Occipital lobe (tissue), 2 donors: Measurements from ENCODE around the gene TNS1. TPM values are rescaled to one million over a fixed set of nuclear protein-coding genes. Genes with fewer than 3 reads are reported as not detected.
"Not testable (repeated sequence)": the region's sequence is repeated elsewhere in the genome, so short reads cannot be mapped to it uniquely, and the experiment has no call there.

Experiments
- DNase-seq: peaks from one replicate; lab custom pipeline; 2025; lab: John Stamatoyannopoulos, UW
- total RNA-seq: library from RNA; depleted of rRNA; stranded (reverse); fragments of >200 nt; gene quantifications from one replicate; pipeline ENCODE4 v1.2.3, GENCODE V29; 2014

TNS1 gene
- total RNA-seq: 3.1 TPM

DNA sequence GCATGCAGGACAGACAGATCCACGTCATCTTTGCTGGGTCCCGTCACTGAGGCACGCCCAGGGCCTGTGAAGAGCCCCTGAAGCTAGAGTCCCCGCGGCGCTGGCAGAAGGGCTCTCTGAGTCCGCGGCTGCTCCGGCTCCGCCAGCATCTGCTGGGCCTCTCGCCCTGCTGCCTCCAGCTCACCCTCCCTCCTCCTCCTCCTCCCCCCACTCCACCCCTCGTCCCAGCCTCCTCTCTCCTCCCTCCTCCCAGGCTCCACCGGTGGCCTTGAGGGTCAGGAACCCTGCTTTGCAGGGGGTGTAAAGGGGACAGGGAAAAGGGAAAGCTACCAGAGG, at the start of gene TNS1:
Gene TNS1, minus strand, starts transcription at position 151 of the 336 bp plus-strand sequence. Its CDS starts 123 bp downstream, at position 28.
- DNase-seq: no peak

DNA sequence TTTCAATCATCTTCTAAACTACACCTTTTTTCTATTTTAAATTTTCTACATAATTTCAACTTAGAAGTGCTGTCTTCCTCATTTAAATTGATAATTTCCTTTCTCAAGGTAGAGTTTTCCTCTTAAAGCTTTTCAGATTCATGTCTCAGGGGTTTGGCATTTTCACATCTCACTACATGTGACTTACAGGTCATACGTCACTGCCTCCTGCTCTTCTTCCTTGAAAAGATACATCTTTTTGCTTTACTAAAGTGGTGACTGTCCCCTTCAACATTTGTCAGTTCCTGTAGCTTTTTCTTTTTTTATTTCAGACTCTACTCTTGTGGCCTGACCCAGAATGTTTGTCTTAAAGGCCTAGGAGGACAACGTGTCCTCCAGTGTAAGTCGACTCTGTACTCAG, 49.1 kb upstream of the TNS1 start:
- no peak for DNase-seq

DNA sequence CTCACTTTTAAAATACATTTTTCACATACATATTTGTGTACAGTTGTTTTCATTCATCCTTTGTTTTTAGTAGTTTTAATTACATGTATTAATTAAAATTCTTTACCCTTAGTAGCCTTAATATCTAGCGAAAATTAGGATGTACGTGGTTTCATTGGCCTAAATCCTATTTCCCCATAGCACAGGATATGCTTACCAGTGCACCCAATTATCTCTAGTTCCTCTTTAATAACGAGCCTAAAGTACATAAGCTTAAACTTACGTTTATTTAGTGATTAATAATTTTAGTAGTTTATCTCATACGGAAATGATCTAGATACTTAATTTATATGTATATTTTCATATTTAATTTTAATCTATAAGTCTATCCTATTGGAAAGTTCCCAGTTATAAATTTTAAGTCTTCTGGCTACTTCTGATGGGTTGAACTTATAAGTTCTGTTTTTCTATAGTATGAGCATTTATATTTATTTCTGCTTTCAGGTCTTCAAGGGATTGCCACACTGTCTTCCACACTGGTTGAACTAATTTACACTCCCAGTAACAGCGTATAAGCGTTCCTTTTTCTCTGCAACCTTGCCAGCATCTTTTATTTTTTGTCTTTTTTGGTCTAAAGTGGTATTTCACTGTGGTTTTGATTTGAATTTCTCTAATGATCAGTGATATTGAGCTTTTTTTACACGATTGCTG, 44.9 kb upstream of the TNS1 start:
- DNase-seq: no peak

DNA sequence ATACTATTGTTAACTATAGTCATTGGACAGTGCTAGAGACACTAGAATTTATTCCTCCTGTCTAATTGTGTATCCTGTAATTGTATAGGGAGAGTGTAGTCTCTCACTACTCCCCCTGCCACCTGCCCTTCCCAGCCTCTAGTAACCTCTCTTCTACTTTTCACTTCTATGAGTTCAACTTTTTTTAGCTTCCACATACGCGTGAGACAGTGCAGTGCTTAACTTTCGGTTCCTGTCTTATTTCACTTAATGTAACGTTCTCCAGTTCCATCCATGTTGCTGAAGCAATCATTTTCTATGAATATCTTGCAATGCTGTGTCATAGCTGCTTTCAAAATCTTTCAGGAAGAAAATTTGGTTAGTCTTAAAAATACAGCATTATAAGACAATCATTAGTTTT, 43.4 kb upstream of the TNS1 start:
- no peak for DNase-seq

DNA sequence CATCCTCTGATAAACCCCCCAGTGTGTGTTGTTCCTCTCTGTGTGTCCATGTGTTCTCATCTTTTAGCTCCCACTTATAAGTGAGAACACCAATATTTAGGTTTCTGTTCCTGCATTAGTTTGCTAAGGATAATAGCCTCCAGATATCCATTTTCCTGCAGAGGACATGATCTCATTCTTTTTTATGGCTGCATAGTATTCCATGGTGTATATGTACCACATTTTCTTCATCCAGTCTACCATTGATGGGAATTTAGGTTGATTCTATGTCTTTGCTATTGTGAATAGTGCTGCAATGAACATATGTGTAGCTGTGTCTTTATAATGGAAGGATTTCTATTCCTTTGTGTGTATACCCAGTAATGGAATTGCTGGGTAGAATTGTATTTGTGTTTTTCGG, 41.8 kb upstream of the TNS1 start:
- not testable (repeated sequence) for DNase-seq

DNA sequence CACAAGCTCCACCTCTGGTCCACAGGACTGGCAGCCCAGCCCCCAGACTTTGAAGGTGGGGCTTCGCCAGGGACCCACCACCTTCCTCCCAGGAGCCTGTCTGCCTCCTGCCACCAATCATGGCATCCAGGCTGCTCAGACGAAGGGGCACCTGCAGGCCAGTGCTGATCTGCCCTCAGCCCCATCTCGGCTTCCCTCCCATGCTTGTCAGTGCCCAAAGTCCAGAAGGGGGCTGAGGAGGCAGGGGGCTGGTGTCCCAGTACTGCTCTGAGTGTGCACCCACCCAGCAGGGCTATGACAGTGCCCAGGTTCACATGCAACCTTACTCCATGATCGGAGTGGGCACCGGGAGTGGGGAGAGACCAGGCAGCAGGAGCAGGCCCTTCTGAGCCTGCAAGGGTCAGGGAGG, 40.9 kb upstream of the TNS1 start:
- DNase-seq: no peak

DNA sequence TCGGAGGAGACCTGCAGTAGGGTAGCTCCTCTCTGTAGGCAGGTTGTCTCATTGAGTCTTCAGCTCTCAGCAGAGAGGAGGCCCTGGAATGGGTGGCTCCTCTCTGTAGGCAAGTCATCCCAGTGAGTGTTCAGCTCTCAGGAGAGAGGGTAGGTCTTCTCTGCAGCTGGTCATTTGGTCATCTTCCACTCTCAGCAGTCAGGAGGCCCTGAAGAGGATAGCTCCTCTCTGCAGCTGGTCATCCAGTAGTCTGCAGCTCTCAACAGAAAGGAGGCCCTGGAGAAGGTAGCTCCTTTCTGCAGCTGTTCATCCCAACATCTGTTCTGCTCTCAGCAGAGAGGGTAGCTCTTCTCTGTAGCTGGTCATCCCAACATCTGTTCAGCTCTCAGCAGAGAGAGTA, 40.3 kb upstream of the TNS1 start:
- DNase-seq: no peak

DNA sequence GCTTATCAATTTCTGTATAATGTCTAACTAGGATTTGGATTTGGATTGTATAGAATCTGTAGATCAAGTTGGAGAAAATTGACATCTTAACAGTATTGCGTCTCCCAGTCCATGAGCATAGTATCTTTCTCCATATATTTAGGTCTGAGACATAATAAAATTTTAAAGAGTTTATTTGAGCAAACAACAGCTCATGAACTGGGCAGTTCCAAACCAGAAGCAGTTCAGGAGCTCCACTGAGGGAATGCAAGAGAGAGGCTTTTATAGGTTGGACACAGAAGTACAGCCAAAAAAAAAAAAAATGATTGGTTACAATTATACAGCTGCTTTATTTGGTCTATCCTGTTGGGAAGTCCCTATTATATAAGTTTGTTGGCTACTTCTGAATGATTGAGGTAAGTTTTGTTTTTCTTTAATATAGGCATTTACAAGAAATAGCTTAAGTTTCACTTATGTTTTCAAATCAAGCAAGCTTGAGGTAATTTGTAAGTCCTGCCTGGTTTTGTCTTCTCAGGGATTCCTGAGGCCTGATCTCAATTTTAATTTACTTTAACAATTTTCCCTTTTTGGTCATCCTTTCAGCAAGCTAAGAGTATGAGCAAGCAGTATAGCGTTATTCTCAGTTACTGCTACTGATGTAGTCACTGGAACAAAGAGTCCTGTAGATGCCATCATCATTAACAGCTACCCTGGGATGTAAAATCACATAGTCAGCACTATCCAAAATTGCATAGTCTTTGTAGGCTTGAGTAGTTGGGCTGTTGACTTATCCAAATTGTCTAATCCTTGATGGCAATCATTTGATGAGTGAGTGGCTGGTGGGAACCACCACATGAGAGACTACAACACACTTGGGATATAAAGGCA, 38.7 kb upstream of the TNS1 start:
- DNase-seq: no peak

DNA sequence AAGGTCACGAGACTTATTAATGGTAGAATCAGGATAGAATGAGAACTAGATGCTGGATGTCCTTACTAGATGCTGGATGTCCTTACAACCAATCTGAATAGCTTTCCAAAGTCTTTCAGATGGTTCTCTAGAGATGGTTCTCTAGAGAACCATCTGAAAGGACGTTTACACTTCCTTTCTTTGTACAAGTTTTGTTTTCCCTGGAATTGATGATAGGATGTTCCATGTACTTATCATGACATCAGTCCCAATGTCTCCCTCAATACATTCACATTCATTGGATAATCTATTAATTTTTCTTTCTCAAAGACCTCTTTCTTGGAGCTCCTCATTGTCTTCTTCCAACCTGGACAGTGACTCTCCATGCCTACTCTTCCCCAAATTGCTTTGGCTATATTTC, 38.1 kb upstream of the TNS1 start:
- DNase-seq: no peak

DNA sequence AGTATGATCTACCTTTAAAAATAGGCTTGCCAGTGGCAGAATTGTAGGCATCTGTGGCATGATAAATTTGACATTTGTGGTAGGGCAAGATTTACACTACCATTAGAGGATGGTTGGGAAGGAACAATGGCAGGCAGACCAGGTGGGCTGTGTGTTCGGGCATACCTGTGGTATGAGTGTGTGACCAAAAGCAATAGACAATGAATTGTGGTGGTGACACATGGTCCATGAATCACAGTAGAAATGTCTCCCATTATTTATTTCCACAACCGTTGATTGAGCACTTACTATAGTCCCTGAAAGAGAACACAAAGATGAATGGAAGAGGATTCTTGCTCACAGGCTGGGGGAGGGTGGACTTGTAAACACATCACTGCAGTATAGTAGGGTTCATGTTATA, 36.4 kb upstream of the TNS1 start:
- DNase-seq: no peak

DNA sequence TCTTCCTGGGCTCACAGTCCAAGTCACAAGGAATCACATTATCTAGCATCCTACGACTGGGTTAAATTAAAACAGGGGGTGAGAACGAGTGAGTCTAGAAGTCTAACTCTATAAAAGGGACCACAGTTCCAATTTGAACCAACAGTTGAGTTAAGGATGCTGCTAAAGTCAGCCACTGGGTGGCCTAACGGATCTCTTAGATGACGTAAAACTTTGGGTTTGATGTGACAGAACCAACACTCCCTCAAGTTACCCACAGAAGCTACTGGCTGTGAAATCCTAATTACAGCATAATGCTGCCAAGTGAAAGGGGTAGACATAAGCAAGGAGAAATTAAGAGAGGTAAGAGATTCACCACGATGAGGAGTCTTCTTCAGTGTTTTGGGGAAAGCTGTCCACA, 33.6 kb upstream of the TNS1 start:
- no peak for DNase-seq

DNA sequence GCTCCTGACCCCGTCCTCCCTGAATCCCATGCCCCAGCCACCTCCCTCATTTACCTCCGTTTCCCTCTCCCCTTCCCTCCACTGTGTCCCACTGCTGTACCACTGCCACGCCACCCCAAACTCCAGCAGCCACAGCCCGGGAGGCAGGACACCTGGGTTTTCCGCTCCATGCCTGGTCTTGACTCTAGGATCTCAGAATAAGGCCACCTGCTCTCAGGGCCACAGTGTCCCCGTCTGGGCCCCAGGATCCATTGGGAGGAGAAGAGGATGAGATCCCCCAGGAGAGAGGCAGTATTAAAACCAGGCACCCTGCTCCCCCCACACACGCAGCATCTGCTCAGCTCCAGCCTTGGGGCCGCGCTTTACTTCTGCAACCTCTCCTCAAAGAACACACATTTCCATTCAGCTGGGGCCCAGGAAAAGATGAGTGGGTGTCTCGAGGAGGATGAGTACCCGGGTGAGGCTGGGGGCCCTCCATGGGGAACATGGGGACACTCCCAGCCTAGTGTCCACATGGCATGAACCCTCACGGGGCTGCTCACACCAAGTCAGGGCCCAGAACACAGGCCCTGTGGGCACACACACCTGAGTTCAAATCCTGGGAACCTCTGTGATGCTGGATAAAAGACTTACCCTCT, 32.8 kb upstream of the TNS1 start:
- DNase-seq: no peak

DNA sequence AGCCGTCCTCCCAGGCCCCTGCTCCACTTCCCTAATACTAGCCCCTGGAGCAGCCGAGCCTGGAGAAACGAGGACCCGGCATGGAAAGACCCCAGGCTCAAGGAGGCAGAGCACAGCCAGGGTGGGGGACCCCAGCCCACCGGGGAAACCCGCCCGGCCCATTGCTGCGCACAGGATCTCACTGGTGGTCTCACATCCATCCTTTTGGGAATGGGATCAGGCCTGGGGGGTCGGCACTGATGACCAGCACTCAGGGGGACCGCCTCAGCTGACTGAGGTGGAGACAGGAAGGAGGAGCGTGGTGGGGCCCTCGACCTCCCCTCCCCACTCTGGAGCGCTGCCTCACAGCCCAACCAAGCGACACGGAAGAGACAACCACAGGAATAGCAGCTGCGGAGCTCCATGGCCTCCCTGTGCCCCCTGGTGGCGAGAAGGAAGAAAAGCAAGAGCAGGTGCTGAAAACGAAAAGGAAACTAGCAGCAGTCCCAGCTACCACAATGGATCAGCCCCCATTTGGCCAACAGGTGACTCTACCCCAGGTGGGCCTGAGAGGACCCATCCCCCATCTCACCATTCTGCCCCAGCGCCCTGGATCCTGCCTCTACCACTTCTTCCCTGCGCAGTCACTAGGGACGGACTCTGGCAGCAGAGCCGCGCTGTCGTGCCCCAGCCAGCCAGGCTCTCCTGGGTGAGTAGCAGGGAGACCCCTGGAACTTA, 31.9 kb upstream of the TNS1 start:
- not testable (repeated sequence) for DNase-seq

DNA sequence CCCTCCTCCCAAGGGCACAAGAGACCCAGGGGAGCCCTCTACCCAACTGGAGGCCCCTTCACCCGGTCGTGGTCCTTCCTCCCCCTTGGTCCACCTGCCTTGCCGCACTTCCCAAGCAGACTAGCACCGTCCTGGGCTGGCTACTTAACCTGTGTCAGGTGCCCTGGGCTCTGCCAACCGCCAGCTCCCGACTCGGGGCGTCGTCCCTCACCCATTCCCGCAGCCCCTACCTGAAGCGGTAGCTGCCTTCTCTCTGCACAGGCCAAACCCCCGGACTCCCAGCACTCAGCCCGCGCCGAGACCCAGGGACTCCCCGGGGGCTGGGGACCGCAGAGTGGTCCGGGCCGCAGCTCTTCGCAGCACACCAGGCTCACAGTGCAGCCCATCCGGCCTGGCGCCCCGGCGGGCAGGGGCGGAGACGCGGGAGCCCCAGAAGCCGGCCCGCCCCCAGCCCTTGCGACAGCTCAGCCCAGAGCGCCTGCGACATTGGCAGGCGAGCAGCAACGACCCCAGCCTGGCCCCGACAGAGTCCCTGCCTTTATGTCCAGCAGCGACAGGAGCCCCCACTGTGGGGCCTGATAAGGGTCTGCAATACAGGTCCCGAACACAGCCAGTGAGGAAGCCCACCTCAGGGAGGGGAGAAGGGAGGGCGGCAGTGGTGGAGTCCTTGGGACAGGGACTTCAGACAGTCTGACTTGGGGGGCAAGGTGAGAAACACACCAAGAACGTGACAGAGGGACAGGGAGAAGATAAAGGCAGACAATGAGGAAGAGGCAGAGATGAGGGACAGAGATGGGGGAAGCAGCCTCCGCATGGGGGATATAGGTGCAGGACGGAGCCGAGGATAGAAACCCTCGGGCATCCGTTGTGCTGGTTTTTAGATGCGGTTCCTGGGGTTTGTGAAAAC, 31.0 kb upstream of the TNS1 start:
- DNase-seq: no peak

DNA sequence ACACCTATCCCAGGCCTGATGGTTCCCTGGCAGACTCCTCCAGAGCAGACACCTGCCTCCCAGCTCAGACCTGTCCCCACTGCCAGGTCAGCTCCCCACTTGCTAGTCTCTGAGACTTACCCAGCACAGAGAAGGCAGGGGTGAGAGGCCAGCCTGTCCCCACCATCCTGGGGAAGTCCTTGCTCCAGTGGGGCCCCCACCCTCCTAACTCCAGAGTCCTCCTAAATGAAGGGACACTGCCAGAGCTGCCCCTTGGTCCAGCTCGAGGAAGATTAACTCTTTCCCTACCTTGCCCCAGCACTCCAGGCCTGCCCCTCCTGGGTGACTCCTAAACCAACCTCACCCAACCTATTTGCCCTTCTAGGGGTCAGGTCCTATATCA, 30.4 kb upstream of the TNS1 start:
- no peak for DNase-seq

DNA sequence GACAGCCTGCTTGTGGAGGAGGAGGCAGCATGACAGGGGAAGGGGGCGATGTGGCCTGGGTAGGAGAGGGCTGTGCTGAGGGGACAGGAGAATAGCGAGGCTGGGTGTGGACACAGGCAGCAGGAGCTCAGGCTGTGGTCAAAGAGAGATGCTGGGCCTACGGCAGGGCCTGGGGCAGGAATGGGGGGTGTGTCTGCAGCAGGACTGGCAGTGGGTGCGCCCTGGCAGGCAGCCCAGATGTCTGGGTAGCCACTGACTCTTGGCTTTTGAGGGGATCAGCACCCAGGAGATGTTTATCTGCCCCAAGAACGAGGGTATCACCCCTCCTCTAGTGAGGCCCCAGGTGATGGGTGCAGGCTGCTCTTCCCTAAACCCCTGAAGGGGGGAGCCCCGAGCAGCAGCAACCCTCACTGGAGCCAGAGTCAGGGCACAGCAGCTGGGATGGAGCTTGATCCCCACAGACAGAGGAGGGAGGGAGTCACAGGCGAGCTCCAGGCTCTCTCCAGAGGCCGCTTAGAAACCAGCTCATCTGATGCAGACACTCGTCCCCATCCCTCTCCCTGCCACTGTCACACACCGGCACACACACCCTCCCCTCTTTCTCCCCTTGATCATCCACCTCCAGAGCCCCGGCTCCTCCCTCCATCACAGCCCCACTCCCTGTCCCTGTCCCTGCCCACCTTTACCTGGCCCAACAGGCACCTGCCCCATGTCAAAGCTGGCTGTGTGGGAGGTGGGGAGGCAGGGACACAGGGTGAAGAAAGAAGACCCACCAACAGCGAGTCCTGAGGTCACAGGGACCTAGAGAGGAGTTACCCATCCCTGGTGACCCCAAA, 29.8 kb upstream of the TNS1 start:
- DNase-seq: no peak

DNA sequence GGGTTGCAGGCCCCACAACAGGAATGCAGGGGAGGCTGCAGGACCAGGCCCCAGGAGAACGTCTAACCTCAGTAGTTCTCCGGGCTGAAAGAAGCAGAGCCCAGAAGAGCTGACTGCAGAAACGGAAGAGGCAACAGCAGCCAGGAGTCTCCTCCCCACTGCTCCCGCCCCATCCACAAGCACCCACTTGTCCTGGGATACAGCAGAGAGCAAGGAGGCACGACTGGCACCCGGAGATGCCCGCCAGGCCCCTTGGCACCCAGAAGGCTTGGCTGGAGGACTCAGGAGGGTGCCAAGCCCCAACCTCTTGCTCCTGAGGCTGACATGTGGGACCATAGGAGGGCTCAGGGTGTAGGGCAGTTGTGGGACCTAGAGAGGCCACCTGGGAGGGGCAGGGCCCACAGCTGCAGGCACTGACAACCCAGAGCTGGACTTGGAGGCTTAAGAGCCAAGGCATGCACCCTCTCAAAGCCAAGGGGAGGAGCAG, 29.0 kb upstream of the TNS1 start:
- no peak for DNase-seq

DNA sequence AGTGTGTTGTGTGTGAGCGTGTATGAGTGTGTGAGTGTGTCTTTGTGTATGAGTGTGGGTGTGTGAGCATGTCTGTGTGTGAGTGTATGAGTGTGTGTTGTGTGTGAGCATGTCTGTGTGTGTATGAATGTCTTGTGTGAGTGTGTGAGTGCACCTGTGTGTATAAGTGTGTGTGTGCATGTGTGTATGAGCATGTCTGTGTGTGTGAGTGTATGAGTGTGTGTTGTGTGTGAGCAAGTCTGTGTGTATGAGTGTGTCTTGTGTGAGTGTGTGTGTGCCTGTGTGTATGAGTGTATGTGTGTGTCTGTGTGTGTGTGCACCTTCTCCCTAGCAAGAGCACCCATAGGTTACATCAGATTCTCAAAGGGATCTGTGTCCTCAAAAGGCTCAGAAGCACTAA, 28.5 kb upstream of the TNS1 start:
- no peak for DNase-seq

DNA sequence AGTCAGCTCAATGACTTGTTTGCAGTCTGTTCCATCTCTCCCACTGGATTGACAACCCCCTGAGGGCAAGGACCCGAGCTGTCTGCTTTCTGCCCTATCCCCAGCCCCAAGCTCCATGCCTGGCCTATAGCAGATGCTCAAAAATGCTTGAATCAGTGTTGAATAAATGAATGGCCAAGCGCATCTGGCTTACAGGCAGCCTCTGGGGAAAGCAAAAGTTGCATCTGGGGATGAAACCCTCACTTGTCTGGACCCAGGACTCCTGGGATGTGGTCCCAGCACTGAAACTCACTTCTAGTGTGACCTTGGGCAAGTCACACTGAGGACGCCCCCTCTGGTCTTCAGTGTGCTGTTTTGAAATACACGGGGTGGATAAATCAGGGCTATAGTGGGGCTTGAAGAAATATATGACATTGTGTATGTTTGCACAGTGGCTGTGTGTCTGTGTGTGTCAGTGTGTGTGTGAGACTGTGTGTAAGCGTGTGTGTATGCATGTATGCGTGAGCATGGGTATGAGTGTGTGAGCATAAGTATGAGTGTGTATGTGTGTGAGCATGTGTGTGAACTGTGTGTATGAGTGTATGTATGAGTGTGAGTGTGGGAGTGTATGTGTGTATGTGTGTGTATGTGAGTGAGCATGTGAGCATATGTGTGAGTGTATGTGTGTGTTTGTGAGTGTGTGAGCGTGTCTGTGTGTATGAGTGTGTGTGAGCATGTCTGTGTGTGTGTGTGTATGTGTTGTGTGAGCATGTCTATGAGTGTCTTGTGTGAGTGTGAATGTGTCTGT, 27.8 kb upstream of the TNS1 start:
- DNase-seq: no peak
